Panc1 (cell line): ENCODE measurements around the gene UIMC1. TPM values are rescaled to one million over a fixed set of nuclear protein-coding genes. Genes with fewer than 3 reads are reported as not detected.
"Not testable (repeated sequence)": the region's sequence is repeated elsewhere in the genome, so short reads cannot be mapped to it uniquely, and the experiment has no call there.

Source experiments
- ATAC-seq: fragments of 200-7000 bp; cut with Tn5 transposase; 2 replicates; pipeline ENCODE4 v1.9.1; 2020; ENCODE audit warnings: mild to moderate bottlenecking, moderate library complexity
- Bru-seq: library from RNA; stranded (reverse); fragments of 400-500 nt; gene quantifications from one replicate; lab custom pipeline; 2021; lab: Mats Ljungman, UMichigan
- BruChase-seq, 2 experiments: library from RNA; stranded (reverse); fragments of 400-500 nt; gene quantifications; one replicate each; lab custom pipeline; 2021; lab: Mats Ljungman, UMichigan
- BruUV-seq: library from RNA; stranded (reverse); fragments of 400-500 nt; replicated peaks from 2 replicates; lab custom pipeline; 2021; lab: Mats Ljungman, UMichigan
- CTCF ChIA-PET: fragments of 300-600 bp; sonication (Branson Sonifier 250); formaldehyde crosslinking; loops from one replicate; lab custom pipeline; 2022; ENCODE audit warnings: antibody characterized with exemption; lab: Charles Lee
- POLR2A ChIA-PET: fragments of 300-600 bp; sonication (Branson Sonifier 250); formaldehyde crosslinking; loops from one replicate; lab custom pipeline; 2022; ENCODE audit warnings: antibody characterized with exemption; lab: Charles Lee
- DNase-seq: peaks from one replicate; pipeline ENCODE4 v3.0.0-alpha.2; 2010; ENCODE audit warnings: low read depth, low spot score
- H3K27ac ChIP-seq: 2 replicates; pipeline ENCODE4 v1.5.1; 2011; ENCODE audit warnings: mild to moderate bottlenecking, low read length, inconsistent platforms
- H3K27me3 ChIP-seq: fragments of 200-500 bp; sonication (Bioruptor generic); 2 replicates; pipeline ENCODE4 v1.6.0; 2014; ENCODE audit warnings: low read length, inconsistent platforms; ENCODE audit not compliant: control insufficient read depth, insufficient read depth
- H3K36me3 ChIP-seq: fragments of 200-500 bp; sonication (Bioruptor generic); 2 replicates; pipeline ENCODE4 v1.5.1; 2014; ENCODE audit warnings: inconsistent platforms, mild to moderate bottlenecking, low read length, moderate library complexity; ENCODE audit not compliant: control insufficient read depth, insufficient read depth
- H3K4me1 ChIP-seq: 2 replicates; pipeline ENCODE4 v1.5.1; 2011; ENCODE audit warnings: inconsistent platforms, mild to moderate bottlenecking, low read length, moderate library complexity; ENCODE audit not compliant: control insufficient read depth, insufficient read depth
- H3K4me3 ChIP-seq, 2 experiments: 2 replicates each; pipeline ENCODE4 v1.5.1; 2011 to 2012; ENCODE audit warnings: low read depth in 2 of 2, low read length in 2 of 2, mild to moderate bottlenecking in 2 of 2, inconsistent platforms in 1 of 2, moderate library complexity in 1 of 2
- H3K9me3 ChIP-seq: fragments of 200-500 bp; sonication (Bioruptor generic); 2 replicates; pipeline ENCODE4 v1.5.1; 2014; ENCODE audit warnings: low read depth, mild to moderate bottlenecking, inconsistent platforms, low read length, moderate library complexity; ENCODE audit not compliant: control insufficient read depth, insufficient read depth
- CTCF ChIP-seq: fragments of 450-650 bp; IDR thresholded peaks from 2 replicates; pipeline ENCODE4 v1.5.1; 2017; ENCODE audit warnings: mild to moderate bottlenecking
- POLR2AphosphoS5 ChIP-seq: IDR thresholded peaks from 2 replicates; pipeline ENCODE4 v1.6.1; 2012; ENCODE audit warnings: mild to moderate bottlenecking, low read depth, low read length, moderate library complexity
- REST ChIP-seq, 2 experiments: IDR thresholded peaks; 2 replicates each; pipeline ENCODE4 v1.6.1; 2011 to 2012; ENCODE audit warnings: low read depth in 2 of 2, control low read depth in 1 of 2, low read length in 1 of 2, mild to moderate bottlenecking in 1 of 2, moderate library complexity in 1 of 2; ENCODE audit not compliant: insufficient read depth in 1 of 2
- SIN3A ChIP-seq: IDR thresholded peaks from 2 replicates; pipeline ENCODE4 v1.6.1; 2012; ENCODE audit warnings: low read depth, mild to moderate bottlenecking, low read length, moderate library complexity, borderline replicate concordance; ENCODE audit not compliant: insufficient read depth
- TCF7L2 ChIP-seq: IDR thresholded peaks from 2 replicates; pipeline ENCODE4 v1.6.1; 2011; ENCODE audit warnings: mild to moderate bottlenecking, low read depth, low read length, inconsistent platforms
- in situ Hi-C: cut with HindIII; loops from 2 replicates; pipeline ENCODE4 v1.10.0; 2016; ENCODE audit warnings: low sequenced_read_pairs, low pct_unique_long_range_greater_than_20kb
- intact Hi-C: fragments of 100-400 bp; cut with micrococcal nuclease; formaldehyde crosslinking; loops from one replicate; pipeline ENCODE4 v1.10.0; 2022; ENCODE audit not compliant: unreplicated experiment
- long read RNA-seq: library from polyadenylated mRNA; unstranded; transcript quantifications from one replicate; pipeline ENCODE4 v2.0.0, GENCODE V29; 2021; ENCODE audit not compliant: unreplicated experiment
- polyA plus RNA-seq: library from polyadenylated mRNA; unstranded; fragments of >200 nt; gene quantifications from one replicate; pipeline ENCODE4 v1.2.1, GENCODE V29; 2012; ENCODE audit warnings: missing spikeins; ENCODE audit not compliant: insufficient read length
- total RNA-seq: library from RNA; stranded (reverse); gene quantifications from one replicate; pipeline ENCODE4 v1.2.1, GENCODE V29; 2021; ENCODE audit not compliant: unreplicated experiment

UIMC1 gene
- total RNA-seq, result 37.1 TPM
- polyA plus RNA-seq, result 19.6 TPM
- Bru-seq, nascent RNA, result percentile 92 among the genes with signal in this experiment
- percentile 83 among the genes with signal in this experiment for BruChase-seq, experiment 1, labeled RNA remaining after a 2-hour chase
- BruChase-seq, experiment 2, labeled RNA remaining after a 6-hour chase, result percentile 85 among the genes with signal in this experiment
- long read RNA-seq, transcript UIMC1-212 (15 exons, 2,502 nt), result major isoform, 17 of 55 reads
- long read RNA-seq, transcript UIMC1-201 (15 exons, 2,570 nt), result minor isoform, 6 of 55 reads
- long read RNA-seq, partial matches to known transcripts, result 5 of 55 reads
- long read RNA-seq, other reads (novel, unspliced or antisense), result 27 of 55 reads

GRCh38 chr5:177006265-177006972 lies at the start of gene UIMC1:
UIMC1 (minus strand) TSS chr5:177006779; CDS start chr5:176982615, 24,164 bp downstream.
- in situ Hi-C loops (no loop called here), intact Hi-C loops (no loop called here)
- ATAC-seq (peak; percentile 91), DNase-seq (peak; percentile 72)
- POLR2A ChIA-PET, result no interaction called here
- Histone ChIP-seq H3K27ac (peak within 1 kb of the TSS; percentile 86), H3K36me3 (no peaks in the 10 kb centered on the region), H3K27me3 (no peaks in the 10 kb centered on the region), H3K4me1 (peaks cover 14% of the 10 kb centered on the region), H3K9me3 (no peaks in the 10 kb centered on the region), H3K4me3 (peak within 1 kb of the TSS; percentile 85 to 86)
- CTCF ChIA-PET, result interaction anchor here (0.7 kb wide), 2 partner anchors 45 to 341 kb away, joined by 3 read pairs; no protein-coding TSS in a partner anchor
- no TSS peak for BruUV-seq
- no peak for TF ChIP-seq CTCF
- TF ChIP-seq TCF7L2, result peak; percentile 64; the same call in 1 of the 2 replicates
- TF ChIP-seq REST (IDR thresholded peaks at IDR 0.05; ENCODE audit: insufficient read depth in 1 of 2, low read depth in 2 of 2, low read length in 1 of 2), result 0 out of 4 replicates have a peak, but pooled peaks of 1 of the 2 experiments have one; percentile 36
- TF ChIP-seq POLR2AphosphoS5, result peak; percentile 90; the same call in 1 of the 2 replicates

GRCh38 chr5:177049285-177049684 lies 42.7 kb upstream of the UIMC1 start:
- ATAC-seq, result no peak
- no peaks in the 10 kb centered on the region for H3K4me1 ChIP-seq
- no peak for TF ChIP-seq POLR2AphosphoS5
- TF ChIP-seq TCF7L2, result no peak
- TF ChIP-seq REST (IDR thresholded peaks at IDR 0.05; ENCODE audit: insufficient read depth in 1 of 2, low read depth in 2 of 2, low read length in 1 of 2), result no peak
- TF ChIP-seq SIN3A, result no peak
- no peak; the same call in 1 of the 2 replicates for TF ChIP-seq CTCF
- no peaks in the 10 kb centered on the region for H3K27me3 ChIP-seq
- no peak for DNase-seq
- no peak overlapping the region for H3K4me3 ChIP-seq
- in situ Hi-C loops, result no loop called here
- intact Hi-C loops, result no loop called here
- ChIA-PET CTCF (no interaction called here), POLR2A (no interaction called here)
- H3K27ac ChIP-seq, result no peak overlapping the region
- H3K9me3 ChIP-seq, result no peaks in the 10 kb centered on the region
- BruUV-seq, result no TSS peak
- no peaks in the 10 kb centered on the region; the same call in 1 of the 2 replicates for H3K36me3 ChIP-seq

GRCh38 chr5:177048531-177048930 lies 42.0 kb upstream of the UIMC1 start:
- H3K27ac ChIP-seq, BruUV-seq, H3K4me3 ChIP-seq, ATAC-seq, in situ Hi-C loops, H3K4me1 ChIP-seq, intact Hi-C loops, H3K36me3 ChIP-seq, POLR2A ChIA-PET, CTCF ChIA-PET, H3K9me3 ChIP-seq, DNase-seq, H3K27me3 ChIP-seq: not testable (repeated sequence)
